H9 (cell line): ENCODE measurements around the gene ECHDC1. TPM values are rescaled to one million over a fixed set of nuclear protein-coding genes. Genes with fewer than 3 reads are reported as not detected.

Experiments
- DNase-seq: peaks from one replicate; pipeline ENCODE4 v3.0.0-alpha.2; 2017
- H2AFZ ChIP-seq: one replicate; pipeline ENCODE4 v1.6.1; 2013; ENCODE audit warnings: mild to moderate bottlenecking, low read length, control low read depth, moderate library complexity
- H2AK5ac ChIP-seq: 2 replicates; pipeline ENCODE4 v1.6.1; 2013; ENCODE audit warnings: low read length, control low read depth, mixed read lengths; ENCODE audit not compliant: insufficient read length
- H2BK120ac ChIP-seq: one replicate; pipeline ENCODE4 v1.6.1; 2013; ENCODE audit warnings: low read depth, mild to moderate bottlenecking, low read length, control low read depth, inconsistent platforms; ENCODE audit not compliant: poor library complexity, severe bottlenecking
- H2BK12ac ChIP-seq: 2 replicates; pipeline ENCODE4 v1.6.1; 2013; ENCODE audit warnings: low read length, control low read depth, mixed read lengths, low read depth; ENCODE audit not compliant: insufficient read length
- H2BK15ac ChIP-seq: 2 replicates; pipeline ENCODE4 v1.6.1; 2013; ENCODE audit warnings: low read depth, low read length, control low read depth
- H2BK20ac ChIP-seq: one replicate; pipeline ENCODE4 v1.6.1; 2013; ENCODE audit warnings: low read depth, mild to moderate bottlenecking, low read length, control low read depth, inconsistent platforms; ENCODE audit not compliant: poor library complexity, severe bottlenecking
- H2BK5ac ChIP-seq: 2 replicates; pipeline ENCODE4 v1.6.1; 2013; ENCODE audit warnings: low read length, control low read depth, mixed read lengths; ENCODE audit not compliant: insufficient read length
- H3K14ac ChIP-seq: 2 replicates; pipeline ENCODE4 v1.6.1; 2013; ENCODE audit warnings: low read length, control low read depth; ENCODE audit not compliant: insufficient read depth
- H3K18ac ChIP-seq: 2 replicates; pipeline ENCODE4 v1.6.1; 2013; ENCODE audit warnings: low read depth, mild to moderate bottlenecking, mixed read lengths, low read length, control low read depth; ENCODE audit not compliant: insufficient read length
- H3K23ac ChIP-seq: 2 replicates; pipeline ENCODE4 v1.6.1; 2013; ENCODE audit warnings: low read length, control low read depth, mixed read lengths, low read depth; ENCODE audit not compliant: insufficient read length
- H3K23me2 ChIP-seq: 2 replicates; pipeline ENCODE4 v1.6.1; 2013; ENCODE audit warnings: low read depth, mild to moderate bottlenecking, mixed read lengths, low read length, control low read depth; ENCODE audit not compliant: insufficient read length, poor library complexity, severe bottlenecking
- H3K27ac ChIP-seq: 2 replicates; pipeline ENCODE4 v1.5.1; 2013; ENCODE audit warnings: low read length, control low read depth, mixed read lengths, low read depth; ENCODE audit not compliant: insufficient read length
- H3K27me3 ChIP-seq: 2 replicates; pipeline ENCODE4 v1.6.1; 2013; ENCODE audit warnings: low read length, control low read depth, inconsistent platforms; ENCODE audit not compliant: insufficient read depth
- H3K4ac ChIP-seq: 2 replicates; pipeline ENCODE4 v1.6.1; 2013; ENCODE audit warnings: low read depth, mild to moderate bottlenecking, control low read depth, inconsistent platforms, low read length, moderate library complexity
- H3K4me1 ChIP-seq: 2 replicates; pipeline ENCODE4 v1.6.1; 2013; ENCODE audit warnings: low read length, control low read depth, inconsistent platforms; ENCODE audit not compliant: insufficient read depth
- H3K4me2 ChIP-seq: 2 replicates; pipeline ENCODE4 v1.6.1; 2013; ENCODE audit warnings: low read length, control low read depth, mixed read lengths; ENCODE audit not compliant: insufficient read length, insufficient read depth
- H3K56ac ChIP-seq: 2 replicates; pipeline ENCODE4 v1.6.1; 2013; ENCODE audit warnings: low read depth, mild to moderate bottlenecking, mixed read lengths, low read length, control low read depth; ENCODE audit not compliant: insufficient read length
- H3K79me1 ChIP-seq: 2 replicates; pipeline ENCODE4 v1.6.1; 2013; ENCODE audit warnings: low read depth, mild to moderate bottlenecking, moderate library complexity, low read length, control low read depth, inconsistent platforms; ENCODE audit not compliant: insufficient read depth, poor library complexity, severe bottlenecking
- H3K79me2 ChIP-seq: 2 replicates; pipeline ENCODE4 v1.6.1; 2013; ENCODE audit warnings: low read length, control low read depth, inconsistent platforms; ENCODE audit not compliant: insufficient read depth
- H3K9ac ChIP-seq: 2 replicates; pipeline ENCODE4 v1.6.1; 2013; ENCODE audit warnings: low read length, control low read depth, mixed read lengths; ENCODE audit not compliant: insufficient read length; ENCODE audit errors: extremely low read depth
- H3K9me3 ChIP-seq: one replicate; pipeline ENCODE4 v1.6.1; 2013; ENCODE audit warnings: low read depth, low read length, inconsistent platforms; ENCODE audit not compliant: control insufficient read depth
- H3T11ph ChIP-seq: one replicate; pipeline ENCODE4 v1.6.1; 2013; ENCODE audit warnings: mild to moderate bottlenecking, low read length, control low read depth, inconsistent platforms
- H4K20me1 ChIP-seq: one replicate; pipeline ENCODE4 v1.6.1; 2013; ENCODE audit not compliant: control insufficient read depth, insufficient read length, insufficient read depth
- H4K5ac ChIP-seq: 2 replicates; pipeline ENCODE4 v1.6.1; 2013; ENCODE audit warnings: low read depth, mild to moderate bottlenecking, mixed read lengths, low read length, control low read depth; ENCODE audit not compliant: insufficient read length
- H4K8ac ChIP-seq: replicated peaks from 2 replicates; pipeline ENCODE4 v1.6.1; 2013; ENCODE audit warnings: low read length, control low read depth, mixed read lengths, low read depth; ENCODE audit not compliant: insufficient read length
- H4K91ac ChIP-seq: 2 replicates; pipeline ENCODE4 v1.6.1; 2013; ENCODE audit warnings: low read depth, mild to moderate bottlenecking, moderate library complexity, mixed read lengths, low read length, control low read depth; ENCODE audit not compliant: insufficient read length
- H3K27ac Mint-ChIP-seq, 3 experiments: 2 replicates in 2 of 3; 3 replicates in 1 of 3; pipeline ENCODE4 v1.8.0; 2020 to 2021; ENCODE audit warnings: mixed read lengths in 3 of 3, mild to moderate bottlenecking in 1 of 3, moderate library complexity in 1 of 3
- H3K27me3 Mint-ChIP-seq: 2 replicates; pipeline ENCODE4 v1.8.0; 2021; ENCODE audit warnings: low read depth, mild to moderate bottlenecking, moderate library complexity, mixed read lengths
- H3K36me3 Mint-ChIP-seq, 3 experiments: 2 replicates in 2 of 3; 3 replicates in 1 of 3; pipeline ENCODE4 v1.8.0; 2020 to 2021; ENCODE audit warnings: low read depth in 3 of 3, mixed read lengths in 3 of 3; ENCODE audit not compliant: insufficient read depth in 1 of 3
- H3K4me1 Mint-ChIP-seq, 2 experiments: 2 replicates each; pipeline ENCODE4 v1.8.0; 2020; ENCODE audit warnings: mixed read lengths in 2 of 2
- H3K4me3 Mint-ChIP-seq, 2 experiments: 2 replicates in 1 of 2; 3 replicates in 1 of 2; pipeline ENCODE4 v1.8.0; 2020 to 2021; ENCODE audit warnings: mild to moderate bottlenecking in 2 of 2, mixed read lengths in 2 of 2, moderate library complexity in 1 of 2
- H3K9me3 Mint-ChIP-seq, 2 experiments: 2 replicates in 1 of 2; 3 replicates in 1 of 2; pipeline ENCODE4 v1.8.0; 2020; ENCODE audit warnings: mild to moderate bottlenecking in 2 of 2, mixed read lengths in 2 of 2, moderate library complexity in 1 of 2
- WGBS: extraction: QIAGEN DNeasy Blood & Tissue Kit; methylation state at CpG from one replicate; pipeline ENCODE4 v1.1.7; 2013; ENCODE audit warnings: missing lambda C conversion rate, low lambda C conversion rate, mixed read lengths; ENCODE audit not compliant: insufficient read length; ENCODE audit errors: extremely low coverage; 5-methylcytosine and 5-hydroxymethylcytosine counted together
- total RNA-seq: library from RNA; stranded (reverse); gene quantifications from 2 replicates; pipeline ENCODE4 v1.2.1, GENCODE V29; 2021
- TF ChIP-seq, protein P1 (sequence below): fragments of 200-600 bp; sonication (generic); conservative IDR thresholded peaks from 3 replicates; pipeline ENCODE4 v1.8.0; 2021; ENCODE audit warnings: antibody characterized with exemption, mild to moderate bottlenecking

The ECHDC1 gene
- total RNA-seq, 1 experiment from 2014 or later: 47.8 TPM

DNA sequence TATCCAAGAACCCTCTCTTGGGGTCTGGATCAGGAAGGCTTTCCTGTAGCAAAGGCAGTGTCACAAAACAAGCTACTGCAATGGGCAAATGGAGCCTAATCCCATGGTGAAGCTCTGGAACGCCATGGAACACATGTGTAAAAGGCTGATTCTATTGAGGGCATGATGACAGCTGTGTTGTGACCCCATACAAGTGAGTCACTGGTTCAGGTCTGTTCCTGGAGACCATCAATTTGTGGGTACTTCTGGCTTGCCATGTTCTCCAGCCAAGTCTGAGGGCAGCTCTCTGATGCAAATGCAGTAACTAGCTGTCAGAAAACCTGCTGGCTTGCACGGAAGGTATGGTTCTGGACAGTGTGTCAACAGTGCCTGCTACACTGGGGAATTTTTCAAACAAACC, 33.3 kb upstream of the ECHDC1 start:
- Histone ChIP-seq H3K27ac (no peak overlapping the region), H3K9ac (no peak overlapping the region), H2BK120ac (no peak overlapping the region), H2BK5ac (no peak overlapping the region), H3K23me2 (no peaks in the 10 kb centered on the region), H4K20me1 (no peaks in the 10 kb centered on the region), H3K27me3 (no peaks in the 10 kb centered on the region), H4K5ac (no peak overlapping the region), H2BK12ac (no peak overlapping the region), H2BK15ac (no peak overlapping the region), H3K18ac (no peak overlapping the region), H3K79me2 (no peaks in the 10 kb centered on the region), H3K79me1 (no peaks in the 10 kb centered on the region), H3K56ac (no peak overlapping the region), H2AK5ac (no peak overlapping the region), H4K91ac (no peak overlapping the region), H3T11ph (no peak overlapping the region), H2AFZ (no peak overlapping the region), H3K9me3 (no peaks in the 10 kb centered on the region), H3K23ac (no peak overlapping the region), H3K4me1 (no peaks in the 10 kb centered on the region), H3K4ac (no peak overlapping the region), H3K14ac (no peak overlapping the region), H4K8ac (no peak overlapping the region), H3K4me2 (no peak overlapping the region), H2BK20ac (no peak overlapping the region)
- TF ChIP-seq, protein P1, sequence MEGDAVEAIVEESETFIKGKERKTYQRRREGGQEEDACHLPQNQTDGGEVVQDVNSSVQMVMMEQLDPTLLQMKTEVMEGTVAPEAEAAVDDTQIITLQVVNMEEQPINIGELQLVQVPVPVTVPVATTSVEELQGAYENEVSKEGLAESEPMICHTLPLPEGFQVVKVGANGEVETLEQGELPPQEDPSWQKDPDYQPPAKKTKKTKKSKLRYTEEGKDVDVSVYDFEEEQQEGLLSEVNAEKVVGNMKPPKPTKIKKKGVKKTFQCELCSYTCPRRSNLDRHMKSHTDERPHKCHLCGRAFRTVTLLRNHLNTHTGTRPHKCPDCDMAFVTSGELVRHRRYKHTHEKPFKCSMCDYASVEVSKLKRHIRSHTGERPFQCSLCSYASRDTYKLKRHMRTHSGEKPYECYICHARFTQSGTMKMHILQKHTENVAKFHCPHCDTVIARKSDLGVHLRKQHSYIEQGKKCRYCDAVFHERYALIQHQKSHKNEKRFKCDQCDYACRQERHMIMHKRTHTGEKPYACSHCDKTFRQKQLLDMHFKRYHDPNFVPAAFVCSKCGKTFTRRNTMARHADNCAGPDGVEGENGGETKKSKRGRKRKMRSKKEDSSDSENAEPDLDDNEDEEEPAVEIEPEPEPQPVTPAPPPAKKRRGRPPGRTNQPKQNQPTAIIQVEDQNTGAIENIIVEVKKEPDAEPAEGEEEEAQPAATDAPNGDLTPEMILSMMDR: no peak
- WGBS: no CpG with 5 or more reads among the region's 2 CpGs
- no peak overlapping the region for H3K4me3 Mint-ChIP-seq
- H3K9me3 Mint-ChIP-seq: peaks cover 0 to 7% of the 10 kb centered on the region in 2 experiments; a peak in 3 of 5 replicates
- no peak for DNase-seq
- H3K4me1 Mint-ChIP-seq: no peaks in the 10 kb centered on the region
- no peak overlapping the region for H3K27ac Mint-ChIP-seq
- H3K27me3 Mint-ChIP-seq: no peaks in the 10 kb centered on the region
- peaks cover 0 to 5% (median 2%) of the 10 kb centered on the region in 3 experiments; a peak in 5 of 7 replicates for H3K36me3 Mint-ChIP-seq
